K562 (cell line): Measurements from ENCODE around the gene APOM. TPM values are rescaled to one million over a fixed set of nuclear protein-coding genes. Genes with fewer than 3 reads are reported as not detected.

Experiments
- EGR1 ChIP-seq: fragments of 450-650 bp; conservative IDR thresholded peaks from 2 replicates; pipeline ENCODE4 v1.6.1; 2017; ENCODE audit warnings: mild to moderate bottlenecking
- GATAD2A ChIP-seq: fragments of 450-650 bp; IDR thresholded peaks from 2 replicates; pipeline ENCODE4 v1.6.1; 2017
- HDGF ChIP-seq: fragments of 450-650 bp; IDR thresholded peaks from 2 replicates; pipeline ENCODE4 v1.6.1; 2016
- HMG20A ChIP-seq: fragments of 450-650 bp; formaldehyde crosslinking; conservative IDR thresholded peaks from 2 replicates; pipeline ENCODE4 v1.4.0; 2020; ENCODE audit warnings: mild to moderate bottlenecking, mixed read lengths
- LCOR ChIP-seq: sonication (generic); formaldehyde crosslinking; IDR thresholded peaks from 2 replicates; pipeline ENCODE4 v1.8.0; 2022; ENCODE audit warnings: mild to moderate bottlenecking, missing genetic modification reagents
- MECOM ChIP-seq: fragments of 250-450 bp; sonication (Bioruptor Pico); IDR thresholded peaks from 2 replicates; pipeline ENCODE4 v1.8.0; 2022; ENCODE audit warnings: inconsistent platforms
- MTA1 ChIP-seq: fragments of 450-650 bp; IDR thresholded peaks from 2 replicates; pipeline ENCODE4 v1.6.1; 2017; ENCODE audit warnings: borderline replicate concordance
- NFIC ChIP-seq: fragments of 450-650 bp; IDR thresholded peaks from 2 replicates; pipeline ENCODE4 v1.6.1; 2017; ENCODE audit warnings: mild to moderate bottlenecking, inconsistent platforms
- NFRKB ChIP-seq: fragments of 450-650 bp; IDR thresholded peaks from 2 replicates; pipeline ENCODE4 v1.6.1; 2016; ENCODE audit warnings: low read depth
- NR1H2 ChIP-seq: sonication (generic); formaldehyde crosslinking; IDR thresholded peaks from 2 replicates; pipeline ENCODE4 v1.4.0; 2020; ENCODE audit warnings: mild to moderate bottlenecking, missing genetic modification reagents
- PHF21A ChIP-seq: fragments of 450-650 bp; IDR thresholded peaks from 2 replicates; pipeline ENCODE4 v1.6.1; 2017; ENCODE audit warnings: low read depth, borderline replicate concordance
- RAD21 ChIP-seq, 2 experiments: fragments of 250-450 bp in 1 of 2; fragments of 450-650 bp in 1 of 2; sonication (Bioruptor Pico) in 1 of 2; formaldehyde crosslinking in 1 of 2; IDR thresholded peaks in 1 of 2; conservative IDR thresholded peaks in 1 of 2; 2 replicates each; pipeline versions ENCODE4 v1.4.0 to v1.8.0; 2020 to 2022; ENCODE audit warnings: mild to moderate bottlenecking in 2 of 2, moderate library complexity in 1 of 2
- RBFOX2 ChIP-seq: fragments of 200-400 bp; formaldehyde crosslinking; IDR thresholded peaks from 2 replicates; pipeline ENCODE4 v1.6.1; 2017; ENCODE audit warnings: low read depth, mild to moderate bottlenecking, low read length, moderate library complexity
- SAP30 ChIP-seq: fragments of 200-600 bp; sonication (generic); IDR thresholded peaks from 2 replicates; pipeline ENCODE4 v1.6.1; 2012; ENCODE audit warnings: borderline replicate concordance, low read depth, mild to moderate bottlenecking, moderate library complexity, low read length, control low read depth, inconsistent platforms; ENCODE audit not compliant: insufficient read depth, poor library complexity, severe bottlenecking
- SMARCC2 ChIP-seq: fragments of 450-650 bp; IDR thresholded peaks from 2 replicates; pipeline ENCODE4 v1.6.1; 2017; ENCODE audit warnings: antibody characterized with exemption, moderate library complexity, mild to moderate bottlenecking, low read depth
- SMARCE1 ChIP-seq: fragments of 450-650 bp; IDR thresholded peaks from 2 replicates; pipeline ENCODE4 v1.7.1; 2016; ENCODE audit warnings: mild to moderate bottlenecking
- ZBTB26 ChIP-seq: fragments of 450-650 bp; formaldehyde crosslinking; IDR thresholded peaks from 2 replicates; pipeline ENCODE4 v1.4.0; 2022; ENCODE audit warnings: missing genetic modification characterization
- ZBTB40 ChIP-seq, 2 experiments: fragments of 450-650 bp in 1 of 2; sonication (generic) in 1 of 2; formaldehyde crosslinking in 1 of 2; IDR thresholded peaks; 2 replicates each; pipeline versions ENCODE4 v1.7.1 to v1.9.0; 2016 to 2022; ENCODE audit warnings: inconsistent platforms in 1 of 2, mild to moderate bottlenecking in 1 of 2, missing genetic modification reagents in 1 of 2
- ZNF124 ChIP-seq: sonication (generic); formaldehyde crosslinking; IDR thresholded peaks from 2 replicates; pipeline ENCODE4 v1.8.1; 2022; ENCODE audit warnings: missing genetic modification reagents
- ZNF263 ChIP-seq: sonication (generic); formaldehyde crosslinking; IDR thresholded peaks from 2 replicates; pipeline ENCODE4 v1.8.0; 2022; ENCODE audit warnings: mild to moderate bottlenecking, missing genetic modification reagents, borderline replicate concordance
- polyA plus RNA-seq, 8 experiments: library from polyadenylated mRNA; depleted of rRNA in 4 of 8; stranded (reverse) in 5 of 8; unstranded in 3 of 8; fragments of >200 nt; fragmentation: Nextera tagmentation in 2 of 8; fragmentation: Illumina TruSeq in 1 of 8; extraction: Ambion mirVana in 2 of 8; extraction: Trizol in 1 of 8; gene quantifications; 2 replicates each; pipeline versions ENCODE4 v1.2.1 to v1.2.3, GENCODE V29; 2011 to 2014; ENCODE audit warnings: inconsistent platforms in 1 of 8, missing spikeins in 1 of 8
- total RNA-seq, 7 experiments: library from RNA; depleted of rRNA in 6 of 7; stranded (reverse); fragments of >200 nt in 6 of 7; fragmentation: Illumina TruSeq in 2 of 7; extraction: Trizol in 2 of 7; gene quantifications; 2 replicates each; pipeline versions ENCODE4 v1.2.1 to v1.2.3, GENCODE V29; 2011 to 2021; ENCODE audit warnings: low replicate concordance in 1 of 7

APOM gene
- total and polyA plus RNA-seq, 9 of the 15 experiments (the other 6 are each of a cell fraction or from before 2014, with no cell fraction given) = 5.7 to 24.3 (median 10.4) TPM

DNA sequence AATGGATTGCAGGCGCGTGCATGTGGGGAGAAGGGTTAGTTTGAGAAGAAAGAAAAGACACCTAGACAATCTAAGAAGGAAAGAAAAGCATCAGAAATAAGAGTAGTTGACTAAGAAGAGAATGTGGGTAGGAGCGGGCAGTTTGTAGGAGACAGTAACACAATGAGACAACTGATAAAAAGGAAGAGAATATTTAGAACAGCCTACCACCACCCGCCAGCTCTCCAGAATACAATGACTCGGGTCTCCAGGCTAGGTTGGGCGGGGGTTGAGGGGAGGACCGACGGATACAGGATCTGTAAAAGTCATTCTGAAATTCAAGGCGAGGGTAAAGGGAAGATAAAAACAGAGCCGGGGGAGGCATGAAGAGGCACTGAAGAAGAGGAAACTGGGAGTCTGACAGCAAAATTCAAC, 46.7 kb downstream of the APOM start (continued):
- TF ChIP-seq SAP30 = no peak
- no peak for TF ChIP-seq PHF21A
- TF ChIP-seq NFIC = no peak
- TF ChIP-seq RAD21 (CRISPR knock-in tag; conservative IDR thresholded peaks at IDR 0.05 in 1 of 2, IDR thresholded peaks at IDR 0.05 in 1 of 2) = peak; percentile 2 to 25; a peak in 1 of 4 replicates
- 0 out of 2 replicates have a peak, but pooled peaks have one; percentile 65 for TF ChIP-seq GATAD2A
- peak; percentile 78; the same call in 1 of the 2 replicates for TF ChIP-seq ZNF263 (CRISPR knock-in tag)
- no peak for TF ChIP-seq RBFOX2
- TF ChIP-seq ZBTB26 (CRISPR knock-in tag) = peak; percentile 60
- TF ChIP-seq SMARCE1 = peak; percentile 88
- TF ChIP-seq NR1H2 = 0 out of 2 replicates have a peak, but pooled peaks have one; percentile 15
- no peak for TF ChIP-seq SMARCC2
- TF ChIP-seq LCOR = peak; percentile 45
- no peak for TF ChIP-seq ZNF124 (CRISPR knock-in tag)
- TF ChIP-seq NFRKB = 0 out of 2 replicates have a peak, but pooled peaks have one; percentile 7
- no peak for TF ChIP-seq HMG20A (CRISPR knock-in tag)
- 0 out of 2 replicates have a peak, but pooled peaks have one; percentile 19 for TF ChIP-seq MTA1
- peak; percentile 67; the same call in 1 of the 2 replicates for TF ChIP-seq HDGF
- TF ChIP-seq MECOM (CRISPR knock-in tag) = no peak; the same call in 1 of the 2 replicates
- peak; percentile 62 for TF ChIP-seq EGR1
- peak; percentile 67 for TF ChIP-seq ZBTB40 (IDR thresholded peaks at IDR 0.05)
- no peak for TF ChIP-seq ZBTB40 (CRISPR knock-in tag; IDR thresholded peaks at IDR 0.05)
